WTC11 (cell line): ENCODE results near the gene RABGEF1.

Experiments used
- ATF6 ChIP-seq: sonication (generic); formaldehyde crosslinking; IDR thresholded peaks from 2 replicates; pipeline ENCODE4 v1.8.1; 2023; ENCODE audit warnings: mild to moderate bottlenecking, missing genetic modification reagents
- CTCF ChIP-seq: fragments of 200-600 bp; IDR thresholded peaks from 2 replicates; pipeline ENCODE4 v1.8.0; 2022; ENCODE audit warnings: antibody characterized with exemption
- NR3C1 ChIP-seq: sonication (generic); formaldehyde crosslinking; conservative IDR thresholded peaks from 2 replicates; pipeline ENCODE4 v1.8.1; 2023; ENCODE audit warnings: low read depth, mild to moderate bottlenecking, missing genetic modification reagents

- TF ChIP-seq CTCF = no peak
- no peak for TF ChIP-seq NR3C1 (CRISPR knock-in tag)
- no peak for TF ChIP-seq ATF6 (CRISPR knock-in tag)
Measured at GRCh38 chr7:66771795-66772194, 31.3 kb downstream of the RABGEF1 start.
